GM18870 (cell line): Measurements from ENCODE around the gene AK9.

Experiments
- ATAC-seq: cut with Tn5 transposase; IDR thresholded peaks from one replicate; pipeline ENCODE4 v1.9.1; 2021; ENCODE audit warnings: moderate library complexity; ENCODE audit not compliant: unreplicated experiment

The AK9 gene

GRCh38 chr6:109513571-109514071 is 177.4 kb downstream of the AK9 start:
- ATAC-seq = no peak

DNA sequence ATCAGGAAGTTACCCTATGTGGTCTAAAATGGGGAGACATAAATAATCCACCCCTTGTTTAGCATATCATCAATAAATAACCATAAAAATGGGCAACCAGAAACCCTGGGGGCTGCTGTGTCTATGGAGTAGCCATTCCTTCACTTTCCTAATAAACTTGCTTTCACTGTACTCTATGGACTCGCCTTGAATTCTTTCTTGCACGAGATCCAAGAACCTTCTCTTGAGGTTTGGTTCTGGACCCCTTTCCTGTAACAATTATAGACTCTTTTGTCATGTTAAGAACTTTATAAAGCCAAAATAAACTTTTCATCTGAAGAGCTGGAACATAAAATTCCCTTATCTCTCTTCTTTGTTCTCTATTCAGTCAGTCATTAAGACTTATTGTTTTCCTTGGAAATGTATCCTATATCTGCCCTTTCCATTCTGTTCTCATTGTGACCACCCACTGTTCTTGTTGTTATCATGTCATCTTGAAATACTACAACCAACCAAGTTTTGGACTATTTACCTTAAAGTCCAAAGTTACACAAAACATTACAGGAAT is 178.7 kb downstream of the AK9 start:
- ATAC-seq = no peak

- no peak for ATAC-seq
Measured at GRCh38 chr6:109511832-109512231, 179.2 kb downstream of the AK9 start.

GRCh38 chr6:109510358-109510757 is 180.6 kb downstream of the AK9 start:
- no peak for ATAC-seq

- ATAC-seq = no peak
Measured at GRCh38 chr6:109508166-109508860, 182.7 kb downstream of the AK9 start.

GRCh38 chr6:109507490-109508072 is 183.4 kb downstream of the AK9 start:
- ATAC-seq = no peak

DNA sequence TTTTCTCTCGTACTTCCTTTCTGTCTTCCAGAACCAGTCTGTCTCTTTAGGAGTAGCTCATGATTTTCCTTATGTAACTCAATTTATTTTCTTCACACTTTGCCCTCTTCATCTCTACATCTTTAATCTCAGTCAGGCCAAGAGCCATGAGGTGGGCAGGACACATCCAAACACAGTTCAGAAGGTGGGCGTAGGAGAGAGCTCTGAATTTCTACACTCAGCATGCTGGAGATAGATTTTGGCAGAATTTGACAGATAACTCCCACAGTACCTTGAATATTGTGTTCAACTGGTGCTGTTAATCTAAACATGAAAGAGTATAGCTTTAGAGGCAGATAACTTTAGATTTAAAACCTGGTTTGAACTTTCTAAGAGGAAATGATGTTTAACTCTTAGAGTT is 184.2 kb downstream of the AK9 start:
- no peak for ATAC-seq

GRCh38 chr6:109506314-109506713 is 184.7 kb downstream of the AK9 start:
- no peak for ATAC-seq

DNA sequence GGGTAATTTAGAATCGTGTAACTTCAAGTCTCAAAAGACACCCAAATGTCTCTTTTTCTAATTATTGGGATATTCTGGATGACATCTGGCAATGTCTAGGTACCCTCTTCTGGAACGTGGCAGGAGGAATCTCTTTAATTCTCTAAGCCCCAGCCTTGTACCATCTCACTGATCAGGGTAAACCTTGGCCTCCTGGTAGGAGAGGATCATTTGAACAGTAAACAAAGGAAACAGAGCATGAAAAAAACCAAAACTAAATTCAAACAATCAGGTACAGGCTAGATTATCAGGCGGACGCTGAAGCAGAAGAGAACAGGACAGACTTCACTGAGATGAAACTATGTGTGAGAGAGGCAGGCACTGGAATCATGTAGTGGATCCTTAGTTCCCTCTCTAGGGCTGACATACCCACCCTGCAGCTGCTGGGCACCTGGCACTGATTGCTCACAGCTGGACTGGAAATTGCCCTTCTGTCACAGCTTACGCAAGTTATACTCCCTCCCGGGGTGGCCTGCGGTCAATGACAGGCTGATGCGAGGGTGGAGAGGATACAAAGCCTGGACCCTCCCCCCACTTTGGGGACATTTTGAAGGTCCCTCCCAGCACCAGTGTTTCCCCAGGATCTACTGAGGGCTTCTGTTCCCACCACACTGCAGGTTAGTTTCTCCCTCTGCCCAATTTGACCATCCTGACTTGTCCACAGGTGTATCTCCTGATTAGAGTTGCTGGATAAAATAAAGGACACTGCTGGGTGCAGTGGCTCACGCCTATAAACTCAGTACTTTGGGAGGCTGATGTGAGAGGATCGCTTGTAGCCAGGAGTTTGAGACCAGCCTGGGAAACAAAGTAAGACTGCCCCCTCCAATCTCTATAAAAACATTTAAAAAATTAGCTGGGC is 187.4 kb downstream of the AK9 start:
- ATAC-seq = no peak

- no peak for ATAC-seq
Measured at GRCh38 chr6:109498936-109499335, 192.1 kb downstream of the AK9 start.

- no peak for ATAC-seq
Measured at GRCh38 chr6:109498052-109498451, 192.9 kb downstream of the AK9 start.

GRCh38 chr6:109496036-109496772 is 194.8 kb downstream of the AK9 start:
- no peak for ATAC-seq

DNA sequence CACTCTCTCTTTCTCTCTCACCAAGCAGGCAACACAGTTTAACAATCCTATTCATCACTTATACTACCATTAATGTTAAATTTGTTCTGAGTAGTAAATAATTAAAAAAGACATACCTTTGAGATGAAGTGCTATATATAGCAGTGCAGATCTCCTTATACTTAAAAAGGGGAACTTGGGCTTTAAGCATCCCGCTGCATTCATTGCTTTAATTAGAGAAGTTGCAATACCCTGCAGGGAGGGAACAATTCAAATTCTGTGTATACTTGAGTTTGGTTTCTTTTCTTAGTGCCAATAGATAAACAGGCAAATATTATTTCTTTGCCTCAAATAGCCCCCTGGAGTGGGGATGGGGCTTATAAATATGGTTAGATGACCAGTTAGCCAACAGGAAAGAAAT is 197.1 kb downstream of the AK9 start:
- no peak for ATAC-seq

DNA sequence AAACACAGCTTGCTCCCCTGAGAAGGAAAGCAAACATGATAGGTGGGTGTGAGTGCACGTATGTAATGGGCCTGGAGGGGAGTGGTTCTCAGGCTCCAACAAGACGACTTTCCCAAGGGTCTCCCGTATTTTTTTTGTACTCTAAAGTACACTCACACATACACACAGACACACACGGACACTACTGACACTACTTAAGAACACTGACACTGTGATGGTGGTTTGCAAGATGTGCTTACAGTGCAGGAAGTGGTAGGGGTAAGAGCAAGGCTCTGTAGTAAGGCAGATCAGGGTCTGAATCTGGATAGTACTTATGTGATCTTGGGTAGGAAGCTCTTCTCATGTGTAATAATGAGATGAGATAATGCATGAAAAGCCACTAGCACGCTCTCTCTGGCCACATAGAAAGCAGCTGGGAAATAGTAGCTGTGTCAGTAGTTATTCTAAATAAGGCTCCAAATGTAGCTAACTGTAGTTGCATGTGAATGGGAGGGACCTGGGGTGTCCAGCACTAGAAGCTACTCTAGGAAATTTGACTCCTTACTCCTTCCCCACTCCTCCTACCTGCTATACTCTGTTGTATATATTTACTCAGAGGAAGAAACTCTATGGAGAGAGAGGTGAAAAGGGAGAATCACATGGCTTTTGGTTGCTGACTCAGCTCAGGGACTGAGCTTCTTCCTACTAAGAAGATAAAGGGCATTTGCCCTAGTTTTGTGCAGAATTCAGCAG is 199.6 kb downstream of the AK9 start:
- ATAC-seq = no peak

GRCh38 chr6:109490713-109491112 is 200.3 kb downstream of the AK9 start:
- no peak for ATAC-seq

DNA sequence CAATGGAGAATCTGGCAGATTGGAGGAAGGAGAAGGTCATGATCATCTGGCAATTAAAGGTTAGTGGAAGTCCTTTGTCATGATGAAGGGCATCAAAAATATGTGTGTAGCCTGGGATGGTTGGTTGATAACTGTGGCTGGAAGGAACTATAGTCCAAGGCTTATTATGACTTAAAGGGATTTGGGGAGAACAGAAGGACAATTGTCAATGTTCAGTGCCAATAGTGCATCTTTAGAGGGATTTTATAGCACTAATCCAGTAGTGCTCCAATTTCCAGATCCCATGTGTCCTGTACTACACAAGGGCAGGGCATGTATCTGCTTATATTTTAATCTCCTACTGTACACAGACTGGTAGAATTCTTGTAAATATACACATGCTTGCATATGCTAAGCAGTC is 203.0 kb downstream of the AK9 start:
- ATAC-seq = no peak

- ATAC-seq = no peak
Measured at GRCh38 chr6:109486068-109486467, 204.9 kb downstream of the AK9 start.

DNA sequence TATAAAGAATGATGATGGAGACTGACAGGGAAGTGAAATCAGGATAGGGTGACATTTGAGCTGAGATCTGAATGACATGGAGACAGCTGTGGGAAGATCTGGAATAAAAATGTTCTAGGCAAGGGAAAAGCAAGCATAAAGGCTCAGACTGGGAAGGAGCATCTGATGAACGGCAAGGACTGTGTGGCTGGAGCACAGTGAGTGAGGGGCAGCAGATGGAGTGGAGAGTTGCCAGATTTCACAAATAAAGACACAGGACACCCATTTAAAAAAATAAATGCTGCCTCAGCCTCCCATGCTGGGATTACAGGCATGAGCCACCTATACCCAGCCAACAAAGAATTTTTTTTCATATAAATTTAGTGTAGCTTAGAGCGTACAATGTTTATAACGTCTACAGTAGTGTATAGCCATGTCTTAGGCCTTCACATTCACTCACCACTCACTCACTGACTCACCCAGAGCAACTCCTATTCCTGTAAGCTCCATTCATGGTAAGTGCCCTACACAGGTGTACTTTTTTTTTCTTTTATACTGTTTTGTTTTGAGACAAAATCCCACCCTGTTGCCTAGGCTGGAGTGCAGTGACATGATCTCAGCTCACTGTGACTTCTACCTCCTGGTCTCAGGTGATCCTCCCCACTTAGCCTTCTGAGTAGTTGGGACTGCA is 205.6 kb downstream of the AK9 start:
- ATAC-seq = no peak

DNA sequence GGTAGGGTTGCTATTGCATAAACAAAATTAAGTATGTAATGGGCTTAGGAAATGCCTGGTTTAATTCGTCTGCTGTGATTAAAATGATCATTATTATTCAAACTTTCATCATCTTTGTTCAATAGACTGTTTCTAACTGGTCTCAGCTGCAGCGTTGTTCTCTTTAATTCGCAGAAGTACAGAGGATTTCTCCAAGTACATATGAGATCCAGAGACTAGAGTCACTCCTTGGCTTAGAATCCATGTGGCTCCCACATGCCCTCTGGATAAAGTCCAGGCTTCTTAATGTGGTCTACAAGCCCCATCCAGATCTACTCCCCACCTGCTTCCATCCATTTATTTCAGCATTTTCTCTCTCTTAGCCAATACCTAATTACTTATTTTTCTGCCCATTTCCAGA is 206.9 kb downstream of the AK9 start:
- ATAC-seq = no peak

- no peak for ATAC-seq
Measured at GRCh38 chr6:109483735-109484057, 207.3 kb downstream of the AK9 start.
